NCI-H187 treated with DMSO at 0.1 percent for 48 hours (cell line): ENCODE measurements around the gene GSK3B.
"Not testable (repeated sequence)": the region's sequence is repeated elsewhere in the genome, so short reads cannot be mapped to it uniquely, and the experiment has no call there.

Experiments used
- DNase-seq: peaks from one replicate; lab custom pipeline; 2025; lab: John Stamatoyannopoulos, UW

GSK3B gene

DNA sequence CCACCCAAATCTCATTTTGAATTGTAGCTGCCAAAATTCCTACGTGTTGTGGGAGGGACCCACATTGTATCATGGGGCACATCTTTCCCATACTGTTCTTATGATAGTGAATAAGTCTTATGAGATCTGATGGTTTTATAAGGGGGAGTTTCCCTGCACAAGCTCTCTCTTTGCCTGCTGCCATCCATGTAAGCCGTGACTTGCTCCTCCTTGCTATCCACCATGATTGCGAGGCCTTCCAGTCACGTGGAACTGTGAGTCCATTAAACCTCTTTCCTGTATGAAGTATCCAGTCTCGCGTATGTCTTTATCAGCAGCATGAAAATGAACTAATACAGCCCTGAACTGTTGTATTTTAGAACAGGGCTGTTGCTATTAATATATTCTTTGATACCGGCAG is 40.6 kb downstream of the GSK3B start:
- DNase-seq: not testable (repeated sequence)

DNA sequence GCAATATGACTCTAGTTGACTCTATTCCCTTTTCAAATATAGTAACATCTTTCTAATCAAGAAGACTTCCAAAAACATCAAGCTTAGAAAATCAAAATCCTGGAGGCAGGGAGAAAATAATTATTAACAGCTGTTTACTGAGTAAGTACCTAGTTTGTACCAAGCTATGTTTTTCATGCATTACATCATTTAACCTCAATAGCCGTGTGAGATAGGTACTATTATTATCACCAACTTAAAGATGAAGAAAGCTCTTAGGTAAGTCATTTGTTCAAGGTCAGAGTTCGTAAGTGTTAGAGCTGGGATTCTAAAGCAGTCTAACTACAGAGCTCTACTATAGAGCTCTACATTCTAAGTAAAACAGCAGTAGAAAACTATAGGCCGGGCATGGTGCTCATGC is 41.6 kb downstream of the GSK3B start:
- no peak for DNase-seq

DNA sequence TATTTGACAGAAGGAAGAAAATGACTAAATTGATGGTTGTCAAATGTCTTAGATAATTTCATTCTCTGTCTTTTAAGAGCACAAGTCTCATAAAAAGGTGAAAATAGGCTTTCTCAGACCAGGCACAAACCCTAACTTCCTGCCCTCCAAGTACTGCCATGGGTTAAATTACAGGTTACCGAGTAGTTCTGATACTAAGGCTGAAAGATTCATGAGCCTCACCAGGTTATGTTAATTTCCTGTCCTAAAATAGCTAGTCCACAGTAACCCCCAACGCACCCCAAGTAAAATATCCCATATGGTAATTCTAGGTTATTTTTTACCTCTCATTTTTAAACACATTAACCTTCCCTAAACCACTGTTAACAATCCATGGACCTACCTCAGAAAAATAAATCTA is 42.0 kb downstream of the GSK3B start:
- DNase-seq: no peak

GRCh38 chr3:120051570-120051969 is 42.7 kb downstream of the GSK3B start:
- not testable (repeated sequence) for DNase-seq

DNA sequence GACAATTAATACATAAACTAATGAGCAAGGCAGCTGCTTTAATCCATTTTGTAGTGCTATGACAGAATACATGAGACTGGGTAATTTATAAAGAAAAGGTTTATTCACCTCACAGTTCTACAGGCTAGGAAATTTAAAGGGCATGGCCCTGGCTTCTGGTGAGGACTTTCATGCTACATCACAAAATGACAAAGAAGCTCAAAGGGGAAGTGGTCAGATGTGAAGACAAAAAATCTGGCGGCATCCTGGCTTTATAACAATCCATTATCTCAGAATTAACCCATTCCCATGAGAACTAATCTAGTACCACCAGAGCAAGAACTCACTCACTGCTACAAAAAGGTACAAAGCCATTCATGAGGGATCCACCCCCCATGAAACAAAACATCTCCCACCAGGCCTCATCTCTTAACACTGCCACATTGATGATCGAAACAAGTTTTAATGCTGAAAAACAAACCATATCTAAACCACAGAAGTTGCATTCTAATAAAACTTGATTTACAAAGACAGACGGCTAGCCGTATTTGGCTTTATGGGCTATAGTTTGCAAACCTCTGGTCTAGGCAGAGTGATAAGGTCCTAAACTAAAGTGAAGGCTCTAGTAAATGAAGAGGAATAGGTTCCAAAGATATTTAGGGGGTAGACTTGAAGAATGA is 44.2 kb downstream of the GSK3B start:
- no peak for DNase-seq

DNA sequence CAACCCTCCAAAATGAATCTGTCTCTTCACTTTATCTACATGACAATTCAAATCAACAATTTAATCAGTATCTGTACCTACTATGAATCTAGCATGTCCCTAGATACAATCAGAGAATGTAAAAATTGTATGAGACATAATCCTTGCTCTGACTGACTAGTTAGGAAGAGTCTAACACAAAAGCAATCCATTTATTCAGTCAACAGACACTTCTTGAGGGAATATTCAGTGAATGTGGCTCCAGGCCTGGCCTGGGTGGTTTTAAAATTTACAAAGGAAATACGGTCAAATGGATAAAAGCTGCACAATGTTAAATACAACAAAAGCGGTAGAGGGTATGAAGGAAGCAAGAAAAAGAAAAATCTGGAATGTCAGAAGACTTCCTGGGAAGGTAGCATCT is 45.2 kb downstream of the GSK3B start:
- DNase-seq: no peak

- DNase-seq: no peak
Measured at GRCh38 chr3:120048355-120049041, 45.7 kb downstream of the GSK3B start.

- DNase-seq: no peak
Measured at GRCh38 chr3:120047686-120048085, 46.6 kb downstream of the GSK3B start.

- no peak for DNase-seq
Measured at GRCh38 chr3:120040813-120041377, 53.4 kb downstream of the GSK3B start.

DNA sequence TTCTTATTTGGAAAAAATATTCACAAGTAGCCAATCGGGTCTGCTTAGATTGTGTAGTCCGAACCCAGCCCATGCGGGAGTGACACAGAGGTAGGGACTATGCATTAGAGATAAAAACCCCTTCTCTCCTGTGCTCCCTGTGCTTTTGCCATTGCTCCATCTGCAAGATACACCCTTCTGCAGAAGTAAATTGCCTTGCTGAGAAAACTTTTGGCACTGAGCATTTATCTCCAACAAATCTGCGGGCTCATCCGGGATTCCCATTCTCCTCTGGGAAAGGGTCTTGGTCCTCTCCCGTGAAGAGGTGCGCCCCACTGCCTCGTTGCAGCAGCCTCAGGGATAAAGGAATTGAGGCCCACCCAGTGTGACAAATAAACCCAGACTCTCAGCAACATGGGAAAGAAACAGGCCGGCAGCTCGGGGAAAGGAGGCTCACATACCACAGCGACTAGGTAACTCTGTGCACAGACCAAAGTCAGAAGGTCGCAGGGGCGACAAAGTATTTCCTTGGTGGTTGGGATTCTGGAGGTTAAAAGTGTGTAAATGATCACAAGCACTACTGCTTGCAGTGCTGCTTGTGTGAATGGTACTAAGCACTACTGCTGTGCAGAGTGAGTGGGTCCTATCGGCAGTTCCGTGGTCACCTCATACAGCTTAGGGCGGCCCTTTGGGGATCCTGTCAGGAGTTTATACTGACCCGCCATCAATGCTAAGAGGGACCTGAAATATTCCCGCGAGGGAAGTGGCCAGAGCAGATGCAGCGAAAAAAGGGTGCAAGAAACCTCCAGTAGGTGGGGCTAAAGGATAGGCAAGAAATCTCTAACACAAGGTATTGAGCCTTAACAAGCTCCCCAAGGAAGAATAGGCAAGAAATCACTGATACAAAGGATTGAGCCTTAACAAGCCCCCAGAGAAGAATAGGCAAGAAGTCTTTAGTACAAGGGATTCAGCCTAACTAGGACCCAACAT is 54.3 kb downstream of the GSK3B start:
- no peak for DNase-seq

DNA sequence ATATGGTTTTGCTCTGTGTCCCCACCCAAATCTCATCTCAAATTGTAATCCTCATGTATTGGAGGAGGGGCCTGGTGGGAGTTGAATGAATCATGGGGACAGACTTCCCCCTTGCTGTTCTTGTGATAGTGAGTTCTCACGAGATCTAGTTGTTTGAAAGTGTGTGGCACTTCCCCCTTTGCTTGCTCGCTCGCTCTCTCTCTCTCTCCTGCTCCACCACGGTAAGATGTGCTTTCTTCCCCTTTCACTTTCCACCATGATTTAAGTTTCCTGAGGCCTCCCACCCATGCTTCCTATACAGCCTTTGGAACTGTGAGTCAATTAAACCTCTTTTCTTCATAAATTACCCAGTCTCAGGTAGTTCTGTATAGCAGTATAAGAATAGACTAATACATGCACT is 60.7 kb downstream of the GSK3B start:
- no peak for DNase-seq

DNA sequence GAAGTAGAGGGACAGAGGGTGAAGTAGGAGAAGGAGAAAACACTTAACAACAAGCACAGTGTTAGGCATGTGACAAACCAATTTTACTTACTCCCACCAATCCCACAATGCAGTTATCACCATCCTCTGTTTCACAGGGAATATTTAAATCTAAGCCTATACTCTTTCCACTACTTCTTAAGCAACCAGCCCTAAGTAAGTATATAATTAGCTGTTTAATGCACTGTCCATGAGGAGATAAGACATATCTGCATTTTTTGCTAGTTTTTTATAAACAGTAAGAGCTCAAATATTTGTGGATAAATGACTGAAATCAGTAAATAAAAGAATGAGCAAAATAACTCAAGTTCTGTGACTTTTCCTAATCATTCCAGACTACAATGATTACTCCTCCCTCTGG is 62.7 kb downstream of the GSK3B start:
- no peak for DNase-seq

DNA sequence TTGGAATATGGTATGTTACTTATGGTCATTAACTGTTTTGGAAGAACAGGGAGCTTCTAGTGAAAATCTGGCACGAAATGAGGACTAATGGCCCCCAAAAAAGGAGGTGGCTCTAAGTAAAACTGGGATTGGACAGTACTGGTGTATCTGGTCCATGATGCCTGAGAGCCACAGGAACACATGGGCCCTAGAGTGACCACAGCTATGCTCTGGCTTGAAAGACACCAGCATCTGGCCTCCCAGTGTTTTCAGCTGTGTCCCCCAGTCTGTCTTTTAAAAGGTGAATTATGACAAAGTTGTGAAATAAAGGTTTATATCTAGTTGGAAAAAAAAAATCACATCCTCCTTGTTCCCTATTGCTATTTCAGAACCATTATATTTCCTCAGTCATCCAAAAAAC is 64.5 kb downstream of the GSK3B start:
- DNase-seq: no peak

- DNase-seq: no peak
Measured at GRCh38 chr3:120028271-120029047, 65.8 kb downstream of the GSK3B start.

- DNase-seq: no peak
Measured at GRCh38 chr3:120027226-120027625, 67.0 kb downstream of the GSK3B start.

GRCh38 chr3:120025520-120025919 is 68.7 kb downstream of the GSK3B start:
- no peak for DNase-seq

GRCh38 chr3:120024103-120024502 is 70.1 kb downstream of the GSK3B start:
- no peak for DNase-seq

DNA sequence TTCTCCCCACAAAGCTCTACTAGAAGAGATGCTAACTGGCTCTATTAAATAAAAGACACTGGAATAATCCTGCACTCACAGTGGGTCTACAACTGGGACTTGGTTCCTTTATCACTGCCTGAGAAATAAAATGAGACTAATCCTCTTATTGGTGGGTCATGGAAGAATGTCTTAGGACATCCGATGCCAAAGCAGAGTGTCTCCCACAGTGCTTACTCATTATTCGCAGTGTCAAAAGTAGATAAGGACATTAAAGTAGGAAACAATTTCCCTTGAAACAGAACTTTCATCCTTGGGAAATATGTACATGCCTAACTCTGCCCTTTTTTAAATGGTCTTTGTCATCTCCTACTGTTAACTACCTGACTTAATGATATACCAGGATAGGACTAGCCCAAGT is 71.5 kb downstream of the GSK3B start:
- DNase-seq: no peak

GRCh38 chr3:120021523-120021922 is 72.7 kb downstream of the GSK3B start:
- no peak for DNase-seq

- DNase-seq: no peak
Measured at GRCh38 chr3:120018299-120018698, 75.9 kb downstream of the GSK3B start.

DNA sequence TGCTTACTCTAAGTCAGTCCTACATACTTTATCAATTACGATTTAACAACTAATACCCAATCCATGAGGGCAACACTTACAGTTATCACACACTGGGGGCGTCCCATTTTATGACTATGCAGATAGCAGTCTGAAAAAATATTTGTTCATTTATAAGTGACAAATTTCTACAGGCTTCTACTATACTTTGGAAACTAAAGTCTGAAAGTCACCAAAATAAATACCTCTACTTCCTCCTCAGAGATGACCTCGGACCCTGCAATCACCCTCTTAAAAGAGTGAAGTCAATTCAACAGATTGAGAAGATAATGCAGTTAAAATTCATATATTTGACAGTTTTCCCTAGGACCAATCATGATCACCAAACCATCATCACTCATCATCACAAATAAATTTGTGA is 76.6 kb downstream of the GSK3B start:
- no peak for DNase-seq

- DNase-seq: no peak
Measured at GRCh38 chr3:120013481-120013880, 80.8 kb downstream of the GSK3B start.
